H1 (cell line): ENCODE results near the gene BTBD9. TPM values are rescaled to one million over a fixed set of nuclear protein-coding genes. Genes with fewer than 3 reads are reported as not detected.

Experiments
- BACH1 ChIP-seq: IDR thresholded peaks from 2 replicates; pipeline ENCODE4 v1.6.1; 2012; ENCODE audit warnings: low read length, improper control_type of control experiment
- SAP30 ChIP-seq: fragments of 300-600 bp; sonication (generic); IDR thresholded peaks from 2 replicates; pipeline ENCODE4 v1.7.1; 2012; ENCODE audit warnings: low read length, moderate library complexity, mild to moderate bottlenecking, inconsistent platforms; ENCODE audit not compliant: insufficient read depth, insufficient replicate concordance
- polyA plus RNA-seq, 7 experiments: library from polyadenylated mRNA; depleted of rRNA in 3 of 7; stranded (reverse) in 5 of 7; unstranded in 2 of 7; fragments of >200 nt in 5 of 7; fragments of 200-250 nt in 2 of 7; gene quantifications; 1 replicate in 5 of 7; 2 replicates in 1 of 7; 4 replicates in 1 of 7; pipeline versions ENCODE4 v1.2.1 to v1.2.3, GENCODE V29; 2011 to 2013; ENCODE audit warnings: missing spikeins in 2 of 7, mixed read lengths in 2 of 7
- total RNA-seq: library from RNA; stranded (reverse); fragmentation: NEBNext Ultra II Directional; extraction: Animal tissue kit (Norgen Biotek cat#: 25700); gene quantifications from 2 replicates; pipeline ENCODE4 v1.2.1, GENCODE V29; 2021

BTBD9 gene
- total and polyA plus RNA-seq, 2 of the 8 experiments (the other 6 are each of a cell fraction or from before 2014, with no cell fraction given), result 0.92 to 4.1 TPM

- no peak for TF ChIP-seq SAP30
- TF ChIP-seq BACH1, result no peak
- TF ChIP-seq, all 59 proteins: peak for 0
These were observed 121.0 kb downstream of the BTBD9 start (continued) for GRCh38 chr6:38518511-38519304.
